ENCODE data around the gene CHCT1. TPM values are rescaled to one million over a fixed set of nuclear protein-coding genes. Genes with fewer than 3 reads are reported as not detected.
"Not testable (repeated sequence)": the region's sequence is repeated elsewhere in the genome, so short reads cannot be mapped to it uniquely, and the experiment has no call there.

Gene CHCT1
- total and polyA plus RNA-seq, 3 donors from 2014 or later = 64.0 to 281 (median 102) TPM

DNA sequence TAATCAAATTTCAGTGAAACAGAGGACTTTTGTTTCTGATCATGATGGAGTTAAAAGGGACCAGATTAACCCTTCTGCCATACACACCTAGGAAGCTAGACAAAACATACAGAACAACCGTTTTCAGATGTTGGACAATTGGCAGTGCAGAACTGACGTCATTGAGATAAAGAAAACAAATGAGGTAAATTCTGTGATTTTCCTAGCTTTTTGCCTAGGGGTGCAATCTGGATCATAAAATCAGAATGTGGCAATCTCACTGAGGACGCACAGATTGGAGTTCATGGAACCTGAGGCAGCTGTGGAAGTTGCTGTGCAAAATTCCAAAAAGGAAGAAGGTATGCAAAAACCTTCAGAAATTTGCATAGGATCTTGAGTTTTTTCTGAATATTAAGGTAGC, 15.4 kb upstream of the CHCT1 start:
- Histone ChIP-seq H3K27me3 (no peaks in the 10 kb centered on the region), H3K4me1 (no peaks in the 10 kb centered on the region), H3K9me3 (no peaks in the 10 kb centered on the region), H3K27ac (no peak overlapping the region), H3K36me3 (ENCODE audit: low read depth, missing control alignments) (no peaks in the 10 kb centered on the region), H3K4me3 (no peak overlapping the region)
- WGBS, 2 donors = 81 to 88% methylated on average over 3 of the region's 3 CpGs
- intact Hi-C loops (cut with DNase I; ENCODE audit: low total_unique reads) = no loop called here
- TF ChIP-seq, protein P1, sequence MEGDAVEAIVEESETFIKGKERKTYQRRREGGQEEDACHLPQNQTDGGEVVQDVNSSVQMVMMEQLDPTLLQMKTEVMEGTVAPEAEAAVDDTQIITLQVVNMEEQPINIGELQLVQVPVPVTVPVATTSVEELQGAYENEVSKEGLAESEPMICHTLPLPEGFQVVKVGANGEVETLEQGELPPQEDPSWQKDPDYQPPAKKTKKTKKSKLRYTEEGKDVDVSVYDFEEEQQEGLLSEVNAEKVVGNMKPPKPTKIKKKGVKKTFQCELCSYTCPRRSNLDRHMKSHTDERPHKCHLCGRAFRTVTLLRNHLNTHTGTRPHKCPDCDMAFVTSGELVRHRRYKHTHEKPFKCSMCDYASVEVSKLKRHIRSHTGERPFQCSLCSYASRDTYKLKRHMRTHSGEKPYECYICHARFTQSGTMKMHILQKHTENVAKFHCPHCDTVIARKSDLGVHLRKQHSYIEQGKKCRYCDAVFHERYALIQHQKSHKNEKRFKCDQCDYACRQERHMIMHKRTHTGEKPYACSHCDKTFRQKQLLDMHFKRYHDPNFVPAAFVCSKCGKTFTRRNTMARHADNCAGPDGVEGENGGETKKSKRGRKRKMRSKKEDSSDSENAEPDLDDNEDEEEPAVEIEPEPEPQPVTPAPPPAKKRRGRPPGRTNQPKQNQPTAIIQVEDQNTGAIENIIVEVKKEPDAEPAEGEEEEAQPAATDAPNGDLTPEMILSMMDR (IDR thresholded peaks at IDR 0.05) = no peak
- no peak for TF ChIP-seq POLR2A (IDR thresholded peaks at IDR 0.05)
- no peak for DNase-seq

DNA sequence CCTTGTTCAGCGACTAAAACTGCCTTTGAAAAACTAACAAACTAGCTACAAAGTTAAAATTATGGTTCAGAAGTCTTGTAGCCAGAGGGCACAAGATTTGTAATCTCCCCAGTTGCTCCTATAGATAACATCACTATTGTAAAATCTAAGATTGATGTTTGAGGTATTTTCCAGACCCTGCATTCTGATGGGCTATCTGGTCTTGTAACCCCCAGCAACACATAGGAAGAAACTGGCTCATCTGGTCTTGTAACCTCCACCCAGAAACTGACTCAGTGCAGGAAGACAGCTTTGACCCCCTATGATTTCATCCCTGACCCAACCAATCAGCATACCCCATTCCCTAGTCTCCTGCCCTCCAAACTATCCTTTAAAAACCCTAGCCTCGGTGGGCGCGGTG, 12.3 kb upstream of the CHCT1 start:
- intact Hi-C loops (cut with DNase I; ENCODE audit: low total_unique reads) = no loop called here
- WGBS, 2 donors = 84% methylated on average over 4 of the region's 4 CpGs
- no peak overlapping the region for H3K27ac ChIP-seq
- H3K4me1 ChIP-seq = no peaks in the 10 kb centered on the region
- H3K36me3 ChIP-seq (ENCODE audit: low read depth, missing control alignments) = no peaks in the 10 kb centered on the region
- no peak for TF ChIP-seq POLR2A (IDR thresholded peaks at IDR 0.05)
- TF ChIP-seq, protein P1 (IDR thresholded peaks at IDR 0.05) = no peak
- no peaks in the 10 kb centered on the region for H3K9me3 ChIP-seq
- H3K4me3 ChIP-seq = no peak overlapping the region
- no peak for DNase-seq
- no peaks in the 10 kb centered on the region for H3K27me3 ChIP-seq

DNA sequence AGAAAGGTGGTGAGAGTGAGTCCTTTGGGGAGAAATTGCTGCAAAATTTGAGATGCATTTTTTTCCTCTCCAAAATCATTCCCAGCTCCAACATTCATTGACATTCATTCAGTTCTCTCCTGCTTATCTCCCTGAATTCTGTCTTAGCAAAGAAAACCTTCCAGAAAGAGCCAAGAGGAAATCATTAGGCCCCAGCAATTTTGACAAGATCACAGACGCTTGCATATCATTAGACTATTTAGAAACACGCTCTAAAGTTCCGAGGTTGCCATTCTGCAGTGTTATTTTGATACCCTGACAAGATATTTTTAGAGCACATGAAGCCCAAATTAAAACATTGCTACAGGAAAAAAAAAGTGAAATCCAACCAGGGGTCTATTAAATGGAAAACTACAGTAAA, 9.6 kb upstream of the CHCT1 start:
- H3K4me1 ChIP-seq = no peaks in the 10 kb centered on the region
- no peak overlapping the region for H3K4me3 ChIP-seq
- no peak for DNase-seq
- no peaks in the 10 kb centered on the region for H3K9me3 ChIP-seq
- H3K27me3 ChIP-seq = no peaks in the 10 kb centered on the region
- TF ChIP-seq, protein P1 (IDR thresholded peaks at IDR 0.05) = no peak
- TF ChIP-seq POLR2A (IDR thresholded peaks at IDR 0.05) = no peak
- no peaks in the 10 kb centered on the region for H3K36me3 ChIP-seq (ENCODE audit: low read depth, missing control alignments)
- WGBS, 2 donors = 71% methylated on average over 3 of the region's 3 CpGs
- H3K27ac ChIP-seq = no peak overlapping the region
- intact Hi-C loops (cut with DNase I; ENCODE audit: low total_unique reads) = no loop called here

DNA sequence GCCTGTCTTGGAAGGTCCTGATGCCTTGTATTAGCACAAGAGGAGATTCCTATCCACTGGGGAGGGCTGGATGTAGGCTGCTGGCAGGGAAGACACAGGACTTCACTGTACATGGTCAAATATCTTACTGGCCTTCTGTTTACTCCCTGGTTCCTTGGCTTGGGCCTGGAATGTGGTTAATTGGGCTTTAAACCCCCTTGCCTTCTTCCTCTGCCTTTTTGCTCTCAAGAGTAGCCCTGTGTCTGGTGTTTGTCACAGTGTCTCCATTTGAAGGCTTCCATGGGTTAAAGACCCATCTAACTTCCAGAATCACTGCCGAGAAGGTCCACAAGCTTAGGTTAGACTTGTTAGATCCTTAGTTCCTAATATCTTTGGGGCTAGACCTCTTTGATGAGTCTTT, 7.1 kb upstream of the CHCT1 start:
- no peaks in the 10 kb centered on the region for H3K27me3 ChIP-seq
- no peaks in the 10 kb centered on the region for H3K36me3 ChIP-seq (ENCODE audit: low read depth, missing control alignments)
- H3K27ac ChIP-seq = no peak overlapping the region
- no peak for DNase-seq
- no peaks in the 10 kb centered on the region for H3K4me1 ChIP-seq
- no peak overlapping the region for H3K4me3 ChIP-seq
- no peak for TF ChIP-seq POLR2A (IDR thresholded peaks at IDR 0.05)
- TF ChIP-seq, protein P1 (IDR thresholded peaks at IDR 0.05) = no peak
- intact Hi-C loops (cut with DNase I; ENCODE audit: low total_unique reads) = no loop called here
- no peaks in the 10 kb centered on the region for H3K9me3 ChIP-seq
- WGBS, 2 donors = 91 to 92% methylated on average over 1 of the region's 1 CpG

DNA sequence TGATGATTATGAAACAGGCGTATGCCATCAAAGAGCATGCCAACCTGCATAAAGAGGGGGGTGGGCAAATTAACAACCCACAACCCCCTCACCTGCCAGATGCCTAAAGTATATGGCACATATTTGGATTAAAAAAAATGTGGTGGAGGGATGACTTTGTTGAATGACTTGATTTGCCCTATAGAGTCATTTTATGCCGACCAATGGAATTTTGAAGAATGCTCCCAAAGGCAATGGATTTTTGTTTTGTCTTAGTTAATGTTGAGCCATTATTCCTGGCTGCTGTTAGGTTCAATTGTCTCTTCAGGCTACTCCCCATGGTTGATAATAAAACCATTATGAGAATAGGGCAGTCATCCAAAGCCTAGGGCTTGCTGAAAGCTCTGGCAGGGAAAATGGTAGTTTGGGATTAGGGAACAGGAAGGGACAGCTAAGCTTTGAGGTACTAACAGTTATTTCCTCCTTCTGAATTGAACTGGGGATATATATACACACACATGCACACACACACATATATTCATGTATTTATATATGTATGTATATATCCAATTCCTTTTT, 5.8 kb upstream of the CHCT1 start:
- 69 to 76% methylated on average over 2 of the region's 2 CpGs for whole genome bisulfite sequencing, 2 donors
- H3K27ac ChIP-seq = no peak overlapping the region
- TF ChIP-seq POLR2A (IDR thresholded peaks at IDR 0.05) = no peak
- TF ChIP-seq, protein P1 (IDR thresholded peaks at IDR 0.05) = no peak
- DNase-seq = no peak
- no peak overlapping the region for H3K4me3 ChIP-seq
- intact Hi-C loops (cut with DNase I; ENCODE audit: low total_unique reads) = no loop called here
- H3K4me1 ChIP-seq = no peaks in the 10 kb centered on the region
- no peaks in the 10 kb centered on the region for H3K9me3 ChIP-seq
- no peaks in the 10 kb centered on the region for H3K27me3 ChIP-seq
- H3K36me3 ChIP-seq (ENCODE audit: low read depth, missing control alignments) = no peaks in the 10 kb centered on the region

DNA sequence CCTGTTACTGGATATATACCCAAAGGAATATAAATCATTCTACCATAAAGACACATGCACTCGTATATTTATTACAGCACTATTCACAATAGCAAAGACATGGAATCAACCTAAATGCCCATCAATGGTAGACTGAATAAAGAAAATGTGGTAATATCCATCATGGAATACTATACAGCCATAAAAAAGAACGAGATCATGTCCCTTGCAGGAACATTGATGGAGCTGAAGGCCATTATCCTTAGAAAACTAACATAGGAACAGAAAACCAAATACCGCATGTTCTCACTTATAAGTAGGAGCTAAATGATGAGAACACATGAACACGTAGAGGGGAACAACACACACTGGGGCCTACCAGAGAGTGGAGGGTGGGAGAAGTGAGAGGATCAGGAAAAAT, 3.3 kb upstream of the CHCT1 start:
- H3K36me3 ChIP-seq (ENCODE audit: low read depth, missing control alignments); DNase-seq; H3K4me3 ChIP-seq; H3K27ac ChIP-seq; H3K9me3 ChIP-seq; intact Hi-C loops (cut with DNase I; ENCODE audit: low total_unique reads); H3K27me3 ChIP-seq; H3K4me1 ChIP-seq: not testable (repeated sequence)
- 75 to 84% methylated on average over 4 of the region's 4 CpGs for WGBS, 2 donors

DNA sequence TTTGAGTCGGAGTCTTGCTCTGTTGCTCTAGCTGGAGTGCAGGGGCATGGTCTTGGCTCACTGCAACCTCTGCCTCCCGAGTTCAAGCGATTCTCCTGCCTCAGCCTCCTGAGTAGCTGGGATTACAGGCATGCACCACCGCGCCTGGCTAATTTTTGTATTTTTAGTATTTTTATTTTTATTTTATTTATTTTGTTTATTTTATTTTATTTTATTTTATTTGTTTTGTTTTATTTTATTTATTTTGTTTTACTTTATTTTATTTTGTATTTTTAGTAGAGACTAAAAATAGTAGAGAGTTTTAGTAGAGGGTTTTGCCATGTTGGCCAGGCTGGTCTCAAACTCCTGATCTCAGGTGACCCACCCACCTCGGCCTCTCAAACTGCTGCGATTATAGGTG, 2.4 kb upstream of the CHCT1 start:
- intact Hi-C loops (cut with DNase I; ENCODE audit: low total_unique reads); H3K27ac ChIP-seq; H3K36me3 ChIP-seq (ENCODE audit: low read depth, missing control alignments); H3K27me3 ChIP-seq; DNase-seq; H3K4me1 ChIP-seq; H3K9me3 ChIP-seq; H3K4me3 ChIP-seq: not testable (repeated sequence)
- WGBS, 2 donors = 55 to 82% methylated on average over 7 of the region's 7 CpGs
